ENCODE results near the gene APOBEC3B. TPM values are rescaled to one million over a fixed set of nuclear protein-coding genes. Genes with fewer than 3 reads are reported as not detected.
"Not testable (repeated sequence)": the region's sequence is repeated elsewhere in the genome, so short reads cannot be mapped to it uniquely, and the experiment has no call there.

The APOBEC3B gene
- total and polyA plus RNA-seq, 2 donors (not counting 3 experiments of a cell fraction or from before 2014, with no cell fraction given) = 10.3 to 19.9 TPM

GRCh38 chr22:38963291-38963738, 18.8 kb upstream of the APOBEC3B start:
- intact Hi-C loops (cut with micrococcal nuclease); BruUV-seq (replicated peaks); FAIRE-seq: not testable (repeated sequence)

GRCh38 chr22:38963872-38964271, 18.3 kb upstream of the APOBEC3B start:
- no peaks in the 10 kb centered on the region for H3K79me2 ChIP-seq (ENCODE audit: control insufficient read depth, insufficient read depth, low read length)
- H3K27ac ChIP-seq (ENCODE audit: insufficient read depth, low read depth, low read length) = no peak overlapping the region
- no peaks in the 10 kb centered on the region for H3K9me1 ChIP-seq (replicated peaks; ENCODE audit: control insufficient read depth, extremely low read depth, insufficient read depth, low read length)
- no TSS peak for BruUV-seq (replicated peaks)
- H3K4me2 ChIP-seq (ENCODE audit: insufficient read depth, low read length) = no peak overlapping the region
- H3K4me1 ChIP-seq (ENCODE audit: control insufficient read depth, extremely low read depth, insufficient read depth, low read length) = no peaks in the 10 kb centered on the region
- H3K9ac ChIP-seq (replicated peaks; ENCODE audit: extremely low read depth, insufficient read depth, low read length) = no peak overlapping the region
- ChIA-PET CTCF (no interaction called here), POLR2A (no interaction called here)
- no peaks in the 10 kb centered on the region for H3K9me3 ChIP-seq (replicated peaks; ENCODE audit: control insufficient read depth, insufficient read depth, low read length)
- no peak for FAIRE-seq
- dilution Hi-C loops (cut with MboI; ENCODE audit: extremely low pct_ligation_motif_present, low sequenced_read_pairs) = no loop called here
- TF ChIP-seq FOS (IDR thresholded peaks at IDR 0.05; ENCODE audit: borderline replicate concordance, insufficient read depth, low read length) = no peak
- no peak for TF ChIP-seq POLR2A (IDR thresholded peaks at IDR 0.05; ENCODE audit: low read depth, low read length)
- no peak for TF ChIP-seq JUN (IDR thresholded peaks at IDR 0.05; ENCODE audit: borderline replicate concordance, insufficient read depth, insufficient read length, low read depth)
- no peak for TF ChIP-seq MAX (IDR thresholded peaks at IDR 0.05; ENCODE audit: insufficient read depth, insufficient read length)
- TF ChIP-seq POLR2AphosphoS5 (IDR thresholded peaks at IDR 0.05; ENCODE audit: insufficient read depth, low read depth, low read length) = no peak
- no peak for TF ChIP-seq MYC (IDR thresholded peaks at IDR 0.05; ENCODE audit: low read depth, low read length)
- no peak for TF ChIP-seq GATA2 (IDR thresholded peaks at IDR 0.05; ENCODE audit: insufficient read depth, insufficient read length, low read depth, low read length)
- TF ChIP-seq CTCF (IDR thresholded peaks at IDR 0.05; ENCODE audit: extremely low read depth in 1 of 2, insufficient read depth in 1 of 2, low read depth in 1 of 2, low read length in 2 of 2) = no peak
- no peak for TF ChIP-seq EZH2 (IDR thresholded peaks at IDR 0.05; ENCODE audit: borderline replicate concordance, low read depth, low read length, severe bottlenecking)
- DNase-seq (ENCODE audit: low read depth, low spot score) = no peak
- no peaks in the 10 kb centered on the region for H3K36me3 ChIP-seq (ENCODE audit: control insufficient read depth in 2 of 2, extremely low read depth in 1 of 2, insufficient read depth in 2 of 2, low read length in 2 of 2)
- intact Hi-C loops (cut with micrococcal nuclease) = no loop called here
- H4K20me1 ChIP-seq (replicated peaks; ENCODE audit: control insufficient read depth, extremely low read depth, insufficient read depth, low read length) = no peaks in the 10 kb centered on the region
- H3K4me3 ChIP-seq (replicated peaks in 1 of 3; ENCODE audit: insufficient read depth in 1 of 3, low read depth in 1 of 3, low read length in 3 of 3) = no peak overlapping the region
- no peak overlapping the region for H2AFZ ChIP-seq (ENCODE audit: low read depth, low read length)
- H3K27me3 ChIP-seq (ENCODE audit: control insufficient read depth in 2 of 2, insufficient read depth in 2 of 2, low read length in 2 of 2) = peaks cover 0 to 6% of the 10 kb centered on the region in 2 experiments

More at GRCh38 chr22:38963291-38963738, 18.8 kb upstream of the APOBEC3B start:
- H3K36me3 ChIP-seq (ENCODE audit: control insufficient read depth in 2 of 2, extremely low read depth in 1 of 2, insufficient read depth in 2 of 2, low read length in 2 of 2); H2AFZ ChIP-seq (ENCODE audit: low read depth, low read length); CTCF ChIA-PET; H4K20me1 ChIP-seq (replicated peaks; ENCODE audit: control insufficient read depth, extremely low read depth, insufficient read depth, low read length); H3K9me1 ChIP-seq (replicated peaks; ENCODE audit: control insufficient read depth, extremely low read depth, insufficient read depth, low read length); dilution Hi-C loops (cut with MboI; ENCODE audit: extremely low pct_ligation_motif_present, low sequenced_read_pairs); H3K9me3 ChIP-seq (replicated peaks; ENCODE audit: control insufficient read depth, insufficient read depth, low read length); H3K4me2 ChIP-seq (ENCODE audit: insufficient read depth, low read length); H3K79me2 ChIP-seq (ENCODE audit: control insufficient read depth, insufficient read depth, low read length); H3K4me1 ChIP-seq (ENCODE audit: control insufficient read depth, extremely low read depth, insufficient read depth, low read length); H3K27me3 ChIP-seq (ENCODE audit: control insufficient read depth in 2 of 2, insufficient read depth in 2 of 2, low read length in 2 of 2); H3K9ac ChIP-seq (replicated peaks; ENCODE audit: extremely low read depth, insufficient read depth, low read length); DNase-seq (ENCODE audit: low read depth, low spot score); H3K27ac ChIP-seq (ENCODE audit: insufficient read depth, low read depth, low read length); H3K4me3 ChIP-seq (replicated peaks in 1 of 3; ENCODE audit: insufficient read depth in 1 of 3, low read depth in 1 of 3, low read length in 3 of 3); POLR2A ChIA-PET: not testable (repeated sequence)
